Lung (tissue), 12 donors: ENCODE data around the gene MEAK7. TPM values are rescaled to one million over a fixed set of nuclear protein-coding genes. Genes with fewer than 3 reads are reported as not detected.

ENCODE experiments used
- ATAC-seq: fragments of 200-7000 bp; cut with Tn5 transposase; one replicate; pipeline ENCODE4 v1.9.1; 2020; ENCODE audit warnings: moderate number of reproducible peaks; ENCODE audit not compliant: insufficient read depth, low FRiP score
- DNase-seq, 3 donors: peaks; one replicate each; pipeline ENCODE4 v3.0.0-alpha.2; 2013 to 2017
- H3K27ac ChIP-seq, 2 donors: one replicate each; pipeline ENCODE4 v1.5.1; 2013; ENCODE audit warnings: mild to moderate bottlenecking in 2 of 2, moderate library complexity in 2 of 2, control low read depth in 1 of 2, inconsistent platforms in 1 of 2, low read depth in 1 of 2, low read length in 1 of 2
- H3K27me3 ChIP-seq, 3 donors: one replicate each; pipeline ENCODE4 v1.5.1; 2013; ENCODE audit warnings: low read length in 2 of 3; ENCODE audit not compliant: control insufficient read depth in 3 of 3, insufficient read depth in 3 of 3
- H3K36me3 ChIP-seq, 4 donors: one replicate each; pipeline ENCODE4 v1.5.1; 2013; ENCODE audit warnings: low read length in 4 of 4, mild to moderate bottlenecking in 1 of 4, moderate library complexity in 1 of 4; ENCODE audit not compliant: control insufficient read depth in 4 of 4, insufficient read depth in 4 of 4
- H3K4me1 ChIP-seq, 5 donors: one replicate each; pipeline ENCODE4 v1.5.1; 2013; ENCODE audit warnings: low read length in 5 of 5, mild to moderate bottlenecking in 2 of 5, moderate library complexity in 1 of 5; ENCODE audit not compliant: control insufficient read depth in 5 of 5, insufficient read depth in 5 of 5
- H3K4me3 ChIP-seq: one replicate; pipeline ENCODE4 v1.5.1; 2013; ENCODE audit warnings: mild to moderate bottlenecking, control low read depth, moderate library complexity
- H3K9ac ChIP-seq, 2 donors: one replicate each; pipeline ENCODE4 v1.5.1; 2013; ENCODE audit warnings: low read length in 2 of 2, control low read depth in 1 of 2; ENCODE audit not compliant: insufficient read depth in 1 of 2
- H3K9me3 ChIP-seq, 4 donors: one replicate each; pipeline ENCODE4 v1.5.1; 2013; ENCODE audit warnings: low read length in 3 of 4, mild to moderate bottlenecking in 1 of 4, moderate library complexity in 1 of 4; ENCODE audit not compliant: control insufficient read depth in 4 of 4, insufficient read depth in 3 of 4
- CTCF ChIP-seq: IDR thresholded peaks from 2 replicates; pipeline ENCODE4 v1.5.1; 2012; ENCODE audit warnings: mild to moderate bottlenecking; ENCODE audit errors: control extremely low read depth, extremely low read depth
- WGBS, 2 donors: extraction: QIAGEN DNeasy Blood & Tissue Kit; methylation state at CpG; one replicate each; pipeline ENCODE4 v1.1.7; 2013; 5-methylcytosine and 5-hydroxymethylcytosine counted together
- polyA plus RNA-seq, 2 donors: library from polyadenylated mRNA; stranded (reverse); fragments of 200-250 nt; gene quantifications; one replicate each; pipeline ENCODE4 v1.2.1, GENCODE V29; 2013
- total RNA-seq, 2 donors: library from RNA; depleted of rRNA in 1 of 2; stranded (reverse); fragments of >200 nt in 1 of 2; gene quantifications; one replicate each; pipeline ENCODE4 v1.2.1, GENCODE V29; 2014 to 2021
- donor health status: control.
- donor health status: control.
- donor health status: Bipolar disorder and iron deficiency.
- donor health status: healthy.
- donor health status: DM: yes; HTN: yes; CAD: no.

The MEAK7 gene
- total and polyA plus RNA-seq, 4 donors, result 4.8 to 16.9 (median 11.2) TPM

- no peak for TF ChIP-seq CTCF
- peak in 1 of 3 donors; percentile 7 for DNase-seq
- Histone ChIP-seq H3K36me3 (no peaks in the 10 kb centered on the region), H3K4me1 (peaks cover 0 to 9% (median 0%) of the 10 kb centered on the region in 5 donors), H3K27me3 (no peaks in the 10 kb centered on the region), H3K4me3 (no peak overlapping the region), H3K27ac (no peak overlapping the region), H3K9me3 (no peaks in the 10 kb centered on the region), H3K9ac (no peak overlapping the region)
- no peak for ATAC-seq
- 88 to 90% methylated on average over 20 of the region's 20 CpGs for whole genome bisulfite sequencing, 2 donors
These were observed 4.8 kb upstream of the MEAK7 start for GRCh38 chr16:84509032-84509950.

- no peak for TF ChIP-seq CTCF
- DNase-seq (peak in 1 of 3 donors; percentile 1), ATAC-seq (no peak)
- 90 to 92% methylated on average over 8 of the region's 8 CpGs for WGBS, 2 donors
- Histone ChIP-seq H3K27me3 (no peaks in the 10 kb centered on the region), H3K9me3 (no peaks in the 10 kb centered on the region), H3K9ac (no peak overlapping the region), H3K4me3 (no peak overlapping the region), H3K27ac (no peak overlapping the region), H3K36me3 (no peaks in the 10 kb centered on the region), H3K4me1 (peaks cover 0 to 14% (median 4%) of the 10 kb centered on the region in 5 donors)
These were observed 4.0 kb upstream of the MEAK7 start for GRCh38 chr16:84508502-84508901.

GRCh38 chr16:84507011-84507982 lies 2.8 kb upstream of the MEAK7 start:
- H3K36me3 ChIP-seq, result peaks cover 0 to 3% (median 0%) of the 10 kb centered on the region in 4 donors
- WGBS, 2 donors, result 70 to 79% methylated on average over 27 of the region's 27 CpGs
- ATAC-seq (no peak), DNase-seq (peak in 1 of 3 donors; percentile 10)
- H3K4me3 ChIP-seq, result no peak overlapping the region
- H3K4me1 ChIP-seq, result peaks cover 0 to 14% (median 4%) of the 10 kb centered on the region in 5 donors
- no peaks in the 10 kb centered on the region for H3K9me3 ChIP-seq
- H3K9ac ChIP-seq, result no peak overlapping the region
- no peaks in the 10 kb centered on the region for H3K27me3 ChIP-seq
- no peak for TF ChIP-seq CTCF
- no peak overlapping the region for H3K27ac ChIP-seq
